ENCODE results near the gene LPP. TPM values are rescaled to one million over a fixed set of nuclear protein-coding genes. Genes with fewer than 3 reads are reported as not detected.

The LPP gene
- total and polyA plus RNA-seq, 2 donors from 2014 or later, result 6.7 to 233 TPM

- Histone ChIP-seq H3K27ac (ENCODE audit: low read depth in 2 of 2, low read length in 2 of 2) (no peak overlapping the region), H3K9ac (ENCODE audit: low read length in 3 of 3) (no peak overlapping the region), H3K4me3 (ENCODE audit: low read length in 3 of 3) (no peak overlapping the region), H3K4me1 (ENCODE audit: control insufficient read depth in 2 of 3, insufficient read depth in 2 of 3, low read depth in 1 of 3, low read length in 3 of 3) (peaks cover 0 to 37% (median 21%) of the 10 kb centered on the region in 3 donors), H3K36me3 (ENCODE audit: control insufficient read depth in 2 of 3, insufficient read depth in 3 of 3, low read length in 3 of 3) (no peaks in the 10 kb centered on the region), H3K9me3 (ENCODE audit: control insufficient read depth in 2 of 3, insufficient read depth in 1 of 3, low read length in 3 of 3) (no peaks in the 10 kb centered on the region), H3K27me3 (ENCODE audit: control insufficient read depth, insufficient read depth, low read length) (no peaks in the 10 kb centered on the region)
- TF ChIP-seq CTCF (IDR thresholded peaks at IDR 0.05; ENCODE audit: borderline replicate concordance, extremely low read depth, insufficient read depth), result no peak
- FAIRE-seq (no peak), DNase-seq (no peak)
- intact Hi-C loops (cut with DNase I), result no loop called here
Observed at GRCh38 chr3:188269040-188269439, 115.1 kb downstream of the LPP start.

- Histone ChIP-seq H3K9me3 (ENCODE audit: control insufficient read depth in 2 of 3, insufficient read depth in 1 of 3, low read length in 3 of 3) (no peaks in the 10 kb centered on the region), H3K4me1 (ENCODE audit: control insufficient read depth in 2 of 3, insufficient read depth in 2 of 3, low read depth in 1 of 3, low read length in 3 of 3) (peaks cover 0 to 46% (median 23%) of the 10 kb centered on the region in 3 donors), H3K4me3 (ENCODE audit: low read length in 3 of 3) (no peak overlapping the region), H3K27me3 (ENCODE audit: control insufficient read depth, insufficient read depth, low read length) (no peaks in the 10 kb centered on the region), H3K36me3 (ENCODE audit: control insufficient read depth in 2 of 3, insufficient read depth in 3 of 3, low read length in 3 of 3) (no peaks in the 10 kb centered on the region), H3K9ac (ENCODE audit: low read length in 3 of 3) (peak overlapping the region in 1 of 3 donors; percentile 6), H3K27ac (ENCODE audit: low read depth in 2 of 2, low read length in 2 of 2) (peak overlapping the region; percentile 48 to 62)
- intact Hi-C loops (cut with DNase I), result no loop called here
- FAIRE-seq (no peak), DNase-seq (peak in 1 of 5 donors; percentile 46)
- TF ChIP-seq CTCF (IDR thresholded peaks at IDR 0.05; ENCODE audit: borderline replicate concordance, extremely low read depth, insufficient read depth), result no peak
Observed at GRCh38 chr3:188270423-188270972, 116.5 kb downstream of the LPP start.

GRCh38 chr3:188271226-188271914, 117.4 kb downstream of the LPP start:
- no peaks in the 10 kb centered on the region for H3K36me3 ChIP-seq (ENCODE audit: control insufficient read depth in 2 of 3, insufficient read depth in 3 of 3, low read length in 3 of 3)
- H3K9ac ChIP-seq (ENCODE audit: low read length in 3 of 3), result no peak overlapping the region
- H3K27ac ChIP-seq (ENCODE audit: low read depth in 2 of 2, low read length in 2 of 2), result peak overlapping the region; percentile 3 to 70
- DNase-seq (no peak), FAIRE-seq (no peak)
- peaks cover 0 to 38% (median 21%) of the 10 kb centered on the region in 3 donors for H3K4me1 ChIP-seq (ENCODE audit: control insufficient read depth in 2 of 3, insufficient read depth in 2 of 3, low read depth in 1 of 3, low read length in 3 of 3)
- no peak for TF ChIP-seq CTCF (IDR thresholded peaks at IDR 0.05; ENCODE audit: borderline replicate concordance, extremely low read depth, insufficient read depth)
- no peak overlapping the region for H3K4me3 ChIP-seq (ENCODE audit: low read length in 3 of 3)
- H3K9me3 ChIP-seq (ENCODE audit: control insufficient read depth in 2 of 3, insufficient read depth in 1 of 3, low read length in 3 of 3), result no peaks in the 10 kb centered on the region
- no peaks in the 10 kb centered on the region for H3K27me3 ChIP-seq (ENCODE audit: control insufficient read depth, insufficient read depth, low read length)
- intact Hi-C loops (cut with DNase I), result no loop called here

Data from kidney (tissue), 14 donors.